MM.1S (cell line): Measurements from ENCODE around the gene BFSP1.

Experiments
- DNase-seq: peaks from one replicate; pipeline ENCODE4 v3.0.0-alpha.2; 2015
- H2AFZ ChIP-seq: fragments of 300-600 bp; sonication (generic); 2 replicates; pipeline ENCODE4 v1.6.0; 2016; ENCODE audit warnings: antibody characterized with exemption, low read length
- H3F3A ChIP-seq: fragments of 300-600 bp; sonication (generic); 2 replicates; pipeline ENCODE4 v1.6.1; 2016; ENCODE audit warnings: mild to moderate bottlenecking, antibody characterized with exemption, low read length, moderate library complexity, mixed read lengths; ENCODE audit not compliant: insufficient read depth
- H3K27ac ChIP-seq: fragments of 300-600 bp; sonication (generic); 2 replicates; pipeline ENCODE4 v1.5.1; 2016; ENCODE audit warnings: mild to moderate bottlenecking, low read length
- H3K27me3 ChIP-seq: fragments of 300-600 bp; sonication (generic); replicated peaks from 2 replicates; pipeline ENCODE4 v1.6.0; 2016; ENCODE audit warnings: low read length; ENCODE audit not compliant: insufficient read depth
- H3K36me3 ChIP-seq: fragments of 300-600 bp; sonication (generic); replicated peaks from 2 replicates; pipeline ENCODE4 v1.6.1; 2016; ENCODE audit warnings: mild to moderate bottlenecking, low read length, mixed read lengths; ENCODE audit not compliant: insufficient read depth
- H3K4me1 ChIP-seq: fragments of 300-600 bp; sonication (generic); 2 replicates; pipeline ENCODE4 v1.6.1; 2016; ENCODE audit warnings: low read length, mixed read lengths
- H3K4me2 ChIP-seq: fragments of 300-600 bp; sonication (generic); 2 replicates; pipeline ENCODE4 v1.6.0; 2016; ENCODE audit warnings: low read depth, low read length
- H3K4me3 ChIP-seq: fragments of 300-600 bp; sonication (generic); 2 replicates; pipeline ENCODE4 v1.5.1; 2016; ENCODE audit warnings: low read length, mixed read lengths
- H3K79me2 ChIP-seq: fragments of 300-600 bp; sonication (generic); 2 replicates; pipeline ENCODE4 v1.6.1; 2016; ENCODE audit warnings: mixed run types, low read length, mixed read lengths
- H3K9ac ChIP-seq: fragments of 300-600 bp; sonication (generic); 2 replicates; pipeline ENCODE4 v1.6.1; 2016; ENCODE audit warnings: low read length, mixed read lengths
- H3K9me2 ChIP-seq: fragments of 300-600 bp; sonication (generic); replicated peaks from 2 replicates; pipeline ENCODE4 v1.6.1; 2016; ENCODE audit warnings: mild to moderate bottlenecking, low read length, mixed read lengths; ENCODE audit not compliant: insufficient read depth
- H3K9me3 ChIP-seq: fragments of 300-600 bp; sonication (generic); replicated peaks from 2 replicates; pipeline ENCODE4 v1.6.1; 2016; ENCODE audit warnings: mild to moderate bottlenecking, low read length, mixed read lengths; ENCODE audit not compliant: insufficient read depth
- H4K20me1 ChIP-seq: fragments of 300-600 bp; sonication (generic); 2 replicates; pipeline ENCODE4 v1.6.1; 2016; ENCODE audit warnings: mild to moderate bottlenecking, low read length, moderate library complexity, mixed read lengths; ENCODE audit not compliant: insufficient read depth
- EZH2 ChIP-seq: fragments of 300-600 bp; sonication (generic); optimal IDR thresholded peaks from 2 replicates; pipeline ENCODE3; 2017; ENCODE audit warnings: low read depth, mild to moderate bottlenecking, antibody characterized with exemption, low read length, mixed read lengths
- EZH2phosphoT487 ChIP-seq: fragments of 300-600 bp; sonication (generic); IDR thresholded peaks from 2 replicates; pipeline ENCODE4 v1.6.1; 2018; ENCODE audit warnings: antibody characterized with exemption, low read length
- TF ChIP-seq, protein P1 (sequence below): fragments of 300-600 bp; sonication (generic); IDR thresholded peaks from 2 replicates; pipeline ENCODE4 v1.5.1; 2016; ENCODE audit warnings: antibody characterized with exemption, low read length, mixed read lengths

Gene BFSP1

DNA sequence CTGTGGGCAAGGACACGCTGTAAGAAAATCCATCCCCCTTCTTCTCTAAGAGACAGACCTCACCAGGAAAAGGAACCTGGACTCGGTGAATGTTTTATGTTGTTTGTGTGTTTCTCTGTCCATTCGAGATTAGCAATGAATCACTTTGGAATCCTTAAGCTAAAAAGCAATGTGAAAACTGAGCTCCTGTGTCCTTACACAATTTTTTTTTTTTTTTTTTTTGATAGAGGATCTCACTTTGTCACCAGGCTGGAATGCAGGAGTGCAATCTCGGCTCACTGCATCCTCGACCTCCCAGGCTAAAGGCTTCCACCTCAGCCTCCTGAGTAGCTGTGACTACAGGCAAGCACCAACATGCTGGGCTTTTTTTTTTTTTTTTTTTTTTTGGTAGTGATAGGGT is 32.1 kb downstream of the BFSP1 start:
- Histone ChIP-seq H3K9ac (no peak overlapping the region), H3K4me1 (peaks cover 4% of the 10 kb centered on the region; the same call in 1 of the 2 replicates), H3K9me3 (no peaks in the 10 kb centered on the region), H3K4me2 (no peak overlapping the region), H4K20me1 (no peaks in the 10 kb centered on the region), H3K27me3 (no peaks in the 10 kb centered on the region), H3K4me3 (no peak overlapping the region), H3F3A (no peaks in the 10 kb centered on the region), H3K9me2 (no peaks in the 10 kb centered on the region), H2AFZ (no peak overlapping the region), H3K79me2 (no peaks in the 10 kb centered on the region), H3K36me3 (no peaks in the 10 kb centered on the region), H3K27ac (no peak overlapping the region)
- DNase-seq: no peak
- TF ChIP-seq, protein P1, sequence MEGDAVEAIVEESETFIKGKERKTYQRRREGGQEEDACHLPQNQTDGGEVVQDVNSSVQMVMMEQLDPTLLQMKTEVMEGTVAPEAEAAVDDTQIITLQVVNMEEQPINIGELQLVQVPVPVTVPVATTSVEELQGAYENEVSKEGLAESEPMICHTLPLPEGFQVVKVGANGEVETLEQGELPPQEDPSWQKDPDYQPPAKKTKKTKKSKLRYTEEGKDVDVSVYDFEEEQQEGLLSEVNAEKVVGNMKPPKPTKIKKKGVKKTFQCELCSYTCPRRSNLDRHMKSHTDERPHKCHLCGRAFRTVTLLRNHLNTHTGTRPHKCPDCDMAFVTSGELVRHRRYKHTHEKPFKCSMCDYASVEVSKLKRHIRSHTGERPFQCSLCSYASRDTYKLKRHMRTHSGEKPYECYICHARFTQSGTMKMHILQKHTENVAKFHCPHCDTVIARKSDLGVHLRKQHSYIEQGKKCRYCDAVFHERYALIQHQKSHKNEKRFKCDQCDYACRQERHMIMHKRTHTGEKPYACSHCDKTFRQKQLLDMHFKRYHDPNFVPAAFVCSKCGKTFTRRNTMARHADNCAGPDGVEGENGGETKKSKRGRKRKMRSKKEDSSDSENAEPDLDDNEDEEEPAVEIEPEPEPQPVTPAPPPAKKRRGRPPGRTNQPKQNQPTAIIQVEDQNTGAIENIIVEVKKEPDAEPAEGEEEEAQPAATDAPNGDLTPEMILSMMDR: no peak

DNA sequence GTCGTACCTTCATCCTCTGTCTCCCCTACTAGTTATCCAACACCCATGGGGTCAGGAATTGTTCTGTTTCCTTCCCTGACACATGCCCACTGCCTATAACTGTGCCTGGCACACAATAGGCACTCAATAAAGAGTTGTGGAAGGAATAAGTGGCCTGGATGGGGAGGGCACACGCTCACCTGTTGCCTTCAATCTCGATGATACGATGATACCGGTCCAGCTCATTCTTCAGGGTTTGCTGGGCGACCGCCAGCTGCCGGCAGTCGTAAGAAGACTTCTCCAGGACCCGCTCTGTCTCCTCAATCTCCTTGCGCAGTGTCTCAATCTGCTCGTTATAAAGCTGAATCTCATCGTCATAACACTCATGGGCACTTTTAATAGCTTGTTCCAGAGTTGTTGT is 32.5 kb downstream of the BFSP1 start:
- no peaks in the 10 kb centered on the region for H3K9me3 ChIP-seq
- H2AFZ ChIP-seq: no peak overlapping the region
- H3K9ac ChIP-seq: no peak overlapping the region
- H4K20me1 ChIP-seq: no peaks in the 10 kb centered on the region
- H3K4me3 ChIP-seq: no peak overlapping the region
- no peaks in the 10 kb centered on the region for H3K9me2 ChIP-seq
- no peaks in the 10 kb centered on the region for H3K27me3 ChIP-seq
- H3F3A ChIP-seq: no peaks in the 10 kb centered on the region
- 0 out of 2 replicates have a peak, but pooled peaks cover under 1% of the 10 kb centered on the region for H3K4me1 ChIP-seq
- TF ChIP-seq EZH2phosphoT487: no peak
- TF ChIP-seq EZH2: no peak
- TF ChIP-seq, protein P1: no peak
- no peak overlapping the region for H3K4me2 ChIP-seq
- no peak overlapping the region for H3K27ac ChIP-seq
- DNase-seq: no peak
- H3K79me2 ChIP-seq: no peaks in the 10 kb centered on the region
- H3K36me3 ChIP-seq: no peaks in the 10 kb centered on the region

DNA sequence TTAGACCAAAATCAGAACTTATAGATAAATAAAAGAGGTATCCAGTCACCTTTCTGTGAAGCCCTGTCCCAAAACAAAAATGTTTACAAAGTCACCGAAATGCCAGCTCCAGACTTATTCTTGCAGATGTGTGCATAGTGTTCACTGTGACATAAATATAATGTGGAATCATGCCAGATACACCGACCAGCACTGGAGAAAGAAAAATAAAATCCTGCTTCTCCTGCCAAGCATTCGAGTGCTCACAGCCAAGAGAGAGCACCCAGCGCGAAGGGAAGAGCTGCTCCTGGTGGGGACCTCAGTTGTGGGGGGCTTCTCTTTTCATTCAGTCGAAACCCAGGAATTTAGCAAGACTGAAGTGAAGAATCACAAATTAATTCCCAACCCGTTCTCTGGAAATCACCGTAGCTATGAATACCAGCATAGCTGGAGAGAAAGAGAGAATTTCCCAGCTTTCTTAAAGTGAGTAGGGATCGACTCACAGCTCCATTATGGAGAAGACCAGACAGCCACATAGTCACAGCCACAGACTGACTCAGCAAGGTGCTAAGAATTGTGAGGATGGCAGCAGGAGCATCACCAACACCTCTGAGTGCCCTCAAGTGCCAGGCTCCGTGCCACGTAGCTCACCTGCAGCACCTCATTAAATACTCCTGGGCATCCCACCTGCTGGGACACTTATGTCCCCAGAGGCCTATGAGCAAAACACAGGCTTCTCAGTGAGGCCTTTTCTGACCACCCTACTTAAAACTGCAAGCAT is 33.2 kb downstream of the BFSP1 start:
- Histone ChIP-seq H3K4me3 (no peak overlapping the region), H3K4me1 (no peaks in the 10 kb centered on the region), H3K27ac (no peak overlapping the region), H3K27me3 (no peaks in the 10 kb centered on the region), H3K9me3 (no peaks in the 10 kb centered on the region), H3K9me2 (no peaks in the 10 kb centered on the region), H3F3A (no peaks in the 10 kb centered on the region), H2AFZ (no peak overlapping the region), H3K36me3 (no peaks in the 10 kb centered on the region), H3K4me2 (no peak overlapping the region), H4K20me1 (no peaks in the 10 kb centered on the region), H3K79me2 (no peaks in the 10 kb centered on the region), H3K9ac (no peak overlapping the region)
- no peak for TF ChIP-seq EZH2phosphoT487
- TF ChIP-seq, protein P1: no peak
- no peak for TF ChIP-seq EZH2
- no peak for DNase-seq
